ENCODE results near the gene TNNT1.

The TNNT1 gene

DNA sequence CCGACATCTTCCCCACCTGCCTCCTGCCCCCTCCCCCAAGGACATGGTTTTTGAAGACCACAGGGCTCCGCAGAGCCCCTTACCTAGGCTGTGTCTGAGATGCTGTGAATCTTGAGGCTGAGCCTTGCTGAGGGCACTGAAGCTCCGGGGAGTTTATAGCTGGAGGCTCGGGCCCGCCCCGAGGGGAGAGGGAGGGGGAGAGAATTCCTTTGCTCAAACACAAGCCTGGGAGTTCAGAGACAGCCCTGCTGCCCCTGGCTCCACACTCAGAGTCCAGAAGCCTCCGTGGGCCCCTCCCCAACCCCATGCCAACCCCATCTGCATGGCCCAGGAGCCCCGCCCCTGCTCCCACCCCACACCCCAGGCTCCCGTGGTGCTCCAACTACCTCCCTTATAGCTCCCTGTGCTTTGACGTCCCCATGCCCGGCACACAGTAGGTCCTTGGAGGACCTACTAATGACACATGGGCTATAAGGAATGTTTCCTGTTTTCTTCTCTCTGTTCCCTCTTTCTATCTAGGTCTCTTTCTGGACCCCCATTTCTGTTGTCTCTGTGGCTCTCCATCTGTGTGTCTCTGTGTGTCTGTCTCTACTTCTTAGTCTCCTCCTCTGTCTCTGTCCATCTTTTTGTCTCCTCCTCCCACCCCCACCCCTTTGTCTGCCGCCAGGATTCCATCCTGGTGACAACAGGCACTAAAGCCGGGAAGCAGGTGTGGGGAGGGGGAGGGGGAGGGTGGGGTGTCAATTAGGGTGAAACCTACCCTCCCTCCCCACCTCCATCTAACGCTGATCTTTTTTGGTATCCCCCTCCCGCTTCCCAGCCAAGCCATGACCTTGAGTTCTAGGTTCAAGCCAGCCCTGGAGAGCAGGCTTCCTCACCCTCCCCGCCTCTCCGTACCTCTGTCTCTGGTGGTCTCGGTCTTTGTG, at the start of gene TNNT1:
TSS of gene TNNT1 (minus strand) at position 129 of the 926 bp plus-strand sequence. CDS start 2,049 bp downstream, outside the sequence.
- no peaks in the 10 kb centered on the region for H3K9me3 ChIP-seq (ENCODE audit: insufficient read depth, low read length)
- no peak within 1 kb of the TSS for H3K4me3 ChIP-seq (ENCODE audit: insufficient read depth, low read length, poor library complexity, severe bottlenecking)
- no peak within 1 kb of the TSS for H3K4me2 ChIP-seq (ENCODE audit: low read depth, low read length, poor library complexity, severe bottlenecking)
- no peaks in the 10 kb centered on the region for H3K9me2 ChIP-seq (replicated peaks; ENCODE audit: insufficient read depth, low read length)
- H3K27me3 ChIP-seq (ENCODE audit: low read length), result no peaks in the 10 kb centered on the region
- peaks cover 4% of the 10 kb centered on the region; the same call in 1 of the 2 replicates for H3F3A ChIP-seq (ENCODE audit: insufficient read depth)
- TF ChIP-seq, protein P1, sequence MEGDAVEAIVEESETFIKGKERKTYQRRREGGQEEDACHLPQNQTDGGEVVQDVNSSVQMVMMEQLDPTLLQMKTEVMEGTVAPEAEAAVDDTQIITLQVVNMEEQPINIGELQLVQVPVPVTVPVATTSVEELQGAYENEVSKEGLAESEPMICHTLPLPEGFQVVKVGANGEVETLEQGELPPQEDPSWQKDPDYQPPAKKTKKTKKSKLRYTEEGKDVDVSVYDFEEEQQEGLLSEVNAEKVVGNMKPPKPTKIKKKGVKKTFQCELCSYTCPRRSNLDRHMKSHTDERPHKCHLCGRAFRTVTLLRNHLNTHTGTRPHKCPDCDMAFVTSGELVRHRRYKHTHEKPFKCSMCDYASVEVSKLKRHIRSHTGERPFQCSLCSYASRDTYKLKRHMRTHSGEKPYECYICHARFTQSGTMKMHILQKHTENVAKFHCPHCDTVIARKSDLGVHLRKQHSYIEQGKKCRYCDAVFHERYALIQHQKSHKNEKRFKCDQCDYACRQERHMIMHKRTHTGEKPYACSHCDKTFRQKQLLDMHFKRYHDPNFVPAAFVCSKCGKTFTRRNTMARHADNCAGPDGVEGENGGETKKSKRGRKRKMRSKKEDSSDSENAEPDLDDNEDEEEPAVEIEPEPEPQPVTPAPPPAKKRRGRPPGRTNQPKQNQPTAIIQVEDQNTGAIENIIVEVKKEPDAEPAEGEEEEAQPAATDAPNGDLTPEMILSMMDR (IDR thresholded peaks at IDR 0.05; ENCODE audit: insufficient read depth, low read length, poor library complexity, severe bottlenecking), result no peak
- no peak for TF ChIP-seq EZH2phosphoT487 (conservative IDR thresholded peaks at IDR 0.05; ENCODE audit: low read length)
- no peak within 1 kb of the TSS for H3K9ac ChIP-seq (ENCODE audit: low read length)
- H3K36me3 ChIP-seq (ENCODE audit: low read length), result no peaks in the 10 kb centered on the region
- no peak within 1 kb of the TSS for H2AFZ ChIP-seq (ENCODE audit: low read depth, low read length, severe bottlenecking)
- no peaks in the 10 kb centered on the region for H4K20me1 ChIP-seq (ENCODE audit: low read depth, low read length)
- no peak within 1 kb of the TSS for H3K27ac ChIP-seq (ENCODE audit: low read depth, low read length)
- no peaks in the 10 kb centered on the region for H3K79me2 ChIP-seq (ENCODE audit: insufficient read depth, low read length)

GRCh38 chr19:55198651-55199050, 49.6 kb upstream of the TNNT1 start:
- Histone ChIP-seq H3K36me3 (ENCODE audit: low read length) (no peaks in the 10 kb centered on the region), H4K20me1 (ENCODE audit: low read depth, low read length) (no peaks in the 10 kb centered on the region), H3K27me3 (ENCODE audit: low read length) (no peaks in the 10 kb centered on the region), H3K9me2 (replicated peaks; ENCODE audit: insufficient read depth, low read length) (no peaks in the 10 kb centered on the region), H3K9ac (ENCODE audit: low read length) (no peak overlapping the region), H3K4me2 (ENCODE audit: low read depth, low read length, poor library complexity, severe bottlenecking) (no peak overlapping the region), H3F3A (ENCODE audit: insufficient read depth) (no peaks in the 10 kb centered on the region), H3K9me3 (ENCODE audit: insufficient read depth, low read length) (no peaks in the 10 kb centered on the region), H3K27ac (ENCODE audit: low read depth, low read length) (no peak overlapping the region), H3K79me2 (ENCODE audit: insufficient read depth, low read length) (no peaks in the 10 kb centered on the region), H2AFZ (ENCODE audit: low read depth, low read length, severe bottlenecking) (no peak overlapping the region), H3K4me3 (ENCODE audit: insufficient read depth, low read length, poor library complexity, severe bottlenecking) (no peak overlapping the region)
- no peak for TF ChIP-seq EZH2phosphoT487 (conservative IDR thresholded peaks at IDR 0.05; ENCODE audit: low read length)
- TF ChIP-seq, protein P1 (IDR thresholded peaks at IDR 0.05; ENCODE audit: insufficient read depth, low read length, poor library complexity, severe bottlenecking), result no peak

DNA sequence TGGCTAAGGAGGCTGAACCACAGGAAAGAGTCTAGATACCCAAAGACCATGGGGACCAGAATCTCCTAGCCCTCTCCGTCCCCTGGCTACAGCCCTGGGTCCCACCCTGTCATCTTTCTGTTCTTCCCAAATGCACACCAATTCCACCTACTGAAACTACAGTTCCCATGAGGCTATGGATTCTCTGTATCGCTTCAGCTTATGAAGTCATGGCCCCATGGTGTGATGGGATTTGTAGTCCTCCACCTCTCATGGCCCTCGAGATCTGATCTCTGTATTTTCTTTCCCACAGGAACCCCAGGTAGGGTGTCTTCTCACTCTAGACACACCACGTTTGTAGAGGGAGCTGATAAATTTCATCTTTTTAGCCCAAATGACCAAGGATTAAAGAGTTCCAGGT, 48.5 kb upstream of the TNNT1 start:
- TF ChIP-seq EZH2phosphoT487 (conservative IDR thresholded peaks at IDR 0.05; ENCODE audit: low read length), result no peak
- TF ChIP-seq, protein P1 (IDR thresholded peaks at IDR 0.05; ENCODE audit: insufficient read depth, low read length, poor library complexity, severe bottlenecking), result no peak
- no peaks in the 10 kb centered on the region for H3K9me2 ChIP-seq (replicated peaks; ENCODE audit: insufficient read depth, low read length)
- no peak overlapping the region for H3K27ac ChIP-seq (ENCODE audit: low read depth, low read length)

More for the DNA sequence above, 48.5 kb upstream of the TNNT1 start:
- Histone ChIP-seq H2AFZ (ENCODE audit: low read depth, low read length, severe bottlenecking) (no peak overlapping the region), H3K9me3 (ENCODE audit: insufficient read depth, low read length) (no peaks in the 10 kb centered on the region), H3K4me3 (ENCODE audit: insufficient read depth, low read length, poor library complexity, severe bottlenecking) (no peak overlapping the region), H3K9ac (ENCODE audit: low read length) (no peak overlapping the region), H3K36me3 (ENCODE audit: low read length) (no peaks in the 10 kb centered on the region), H3K79me2 (ENCODE audit: insufficient read depth, low read length) (no peaks in the 10 kb centered on the region), H3K4me2 (ENCODE audit: low read depth, low read length, poor library complexity, severe bottlenecking) (no peak overlapping the region), H3K27me3 (ENCODE audit: low read length) (no peaks in the 10 kb centered on the region), H4K20me1 (ENCODE audit: low read depth, low read length) (no peaks in the 10 kb centered on the region), H3F3A (ENCODE audit: insufficient read depth) (no peaks in the 10 kb centered on the region)
